ENCODE measurements around the gene GIGYF2.
"Not testable (repeated sequence)": the region's sequence is repeated elsewhere in the genome, so short reads cannot be mapped to it uniquely, and the experiment has no call there.

GIGYF2 gene

DNA sequence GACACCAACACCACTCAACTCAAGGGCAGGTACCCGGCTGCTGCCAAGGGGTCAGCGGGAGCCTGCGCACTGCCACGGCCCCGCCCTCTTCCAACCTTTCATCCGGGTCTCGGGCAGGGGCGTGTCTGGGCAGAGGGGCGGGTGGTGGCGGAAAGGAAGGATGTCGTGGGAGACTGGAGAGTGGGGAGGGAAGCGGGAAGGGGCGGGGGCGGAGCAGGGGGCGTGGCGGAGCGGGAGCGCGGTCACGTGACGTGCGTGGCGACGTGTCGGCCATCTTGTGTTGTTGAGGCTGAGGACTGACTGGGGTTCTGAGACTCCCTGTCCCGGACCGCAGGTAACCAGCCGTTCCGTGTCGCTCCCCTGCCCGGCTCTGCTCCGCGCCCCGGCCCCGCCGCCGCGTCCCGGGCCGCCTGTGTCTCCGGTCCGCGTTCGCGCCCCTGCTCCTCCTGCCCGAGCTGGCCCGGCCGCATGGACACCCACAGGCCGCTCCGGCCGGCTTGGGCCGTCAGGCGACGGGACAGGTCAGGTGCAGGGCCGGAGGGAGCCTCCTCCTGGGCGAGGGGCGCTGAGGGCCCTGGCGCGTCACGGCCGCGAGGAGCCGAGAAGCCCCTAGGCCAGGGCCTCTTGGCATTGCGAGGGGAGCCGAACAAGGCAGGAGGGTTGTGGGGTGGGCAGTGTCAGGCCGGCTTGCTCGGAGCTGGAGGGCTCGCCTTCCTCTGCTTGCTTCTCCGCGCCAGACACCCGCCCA lies at the start of gene GIGYF2:
Gene GIGYF2, plus strand, starts transcription at position 273 of the 748 bp plus-strand sequence. CDS start 37,867 bp downstream, outside the sequence.
- DNase-seq (ENCODE audit: low read depth in 2 of 2) = peak; percentile 93 to 96

- no peak for DNase-seq (ENCODE audit: low read depth in 2 of 2)
Measured at GRCh38 chr2:232649033-232649432, 48.1 kb upstream of the GIGYF2 start.

DNA sequence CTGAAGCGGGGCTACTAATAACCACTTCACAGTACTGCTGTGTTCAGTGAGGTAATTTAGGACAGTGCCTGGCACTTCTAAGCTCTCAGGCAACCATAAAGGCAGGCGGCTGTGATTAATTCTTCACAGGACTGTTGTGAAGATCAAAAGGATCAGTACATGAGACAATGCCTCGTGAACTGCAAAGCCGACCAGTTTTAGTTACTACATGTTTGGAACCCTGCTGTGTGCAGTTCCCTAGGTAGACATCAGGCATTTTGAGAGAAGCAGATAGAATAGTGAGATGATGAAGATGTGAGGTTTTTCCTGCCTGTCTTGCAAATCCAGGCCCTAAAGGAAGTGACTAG lies 44.7 kb upstream of the GIGYF2 start:
- no peak for DNase-seq (ENCODE audit: low read depth in 2 of 2)

DNA sequence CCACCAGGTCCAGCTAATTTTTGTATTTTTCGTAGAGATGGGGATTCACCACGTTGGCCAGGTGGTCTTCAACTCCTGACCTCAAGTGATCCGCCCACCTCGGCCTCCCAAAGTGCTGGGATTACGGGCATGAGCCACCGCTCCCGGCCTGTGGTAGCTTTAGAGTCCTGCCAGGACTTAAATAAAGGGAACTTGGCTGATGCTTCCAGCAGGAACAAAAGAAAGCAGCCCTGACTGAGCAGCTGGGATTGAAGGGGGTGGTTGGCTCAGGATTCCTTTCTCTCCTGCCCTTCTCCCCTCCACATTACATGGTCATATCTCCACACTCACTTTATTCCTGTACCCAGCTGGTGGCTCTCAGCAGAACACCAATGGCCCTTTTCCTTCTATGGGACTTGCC lies 43.7 kb upstream of the GIGYF2 start:
- no peak for DNase-seq (ENCODE audit: low read depth in 2 of 2)

- DNase-seq (ENCODE audit: low read depth in 2 of 2) = no peak
Measured at GRCh38 chr2:232655392-232655791, 41.7 kb upstream of the GIGYF2 start.

DNA sequence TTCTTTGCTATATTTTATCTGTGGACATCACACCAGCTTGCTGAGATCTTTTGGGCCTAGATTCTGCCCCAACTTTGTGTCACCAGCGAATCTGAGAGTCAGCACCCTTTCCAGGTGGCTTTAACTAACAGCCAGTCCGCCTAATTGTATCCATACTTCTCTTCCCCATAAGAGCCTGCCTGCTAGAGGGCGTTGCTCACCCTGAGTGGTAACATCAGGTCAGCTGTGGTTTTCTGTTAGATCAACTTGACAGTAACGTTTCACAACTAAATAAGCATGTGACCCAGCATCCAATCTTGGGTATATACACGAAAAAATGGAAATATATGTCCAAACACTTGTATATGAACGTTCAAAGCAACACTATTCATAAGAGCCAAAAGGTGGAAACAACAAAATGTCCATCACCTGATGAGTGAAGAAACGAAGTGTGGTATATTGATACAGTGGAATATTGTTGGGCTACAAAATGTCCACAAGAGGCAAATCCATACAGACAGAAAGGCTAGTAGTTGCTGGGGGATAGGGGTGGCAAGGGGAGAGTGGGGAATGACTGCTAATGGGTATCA lies 38.8 kb upstream of the GIGYF2 start:
- DNase-seq (ENCODE audit: low read depth in 2 of 2) = no peak

DNA sequence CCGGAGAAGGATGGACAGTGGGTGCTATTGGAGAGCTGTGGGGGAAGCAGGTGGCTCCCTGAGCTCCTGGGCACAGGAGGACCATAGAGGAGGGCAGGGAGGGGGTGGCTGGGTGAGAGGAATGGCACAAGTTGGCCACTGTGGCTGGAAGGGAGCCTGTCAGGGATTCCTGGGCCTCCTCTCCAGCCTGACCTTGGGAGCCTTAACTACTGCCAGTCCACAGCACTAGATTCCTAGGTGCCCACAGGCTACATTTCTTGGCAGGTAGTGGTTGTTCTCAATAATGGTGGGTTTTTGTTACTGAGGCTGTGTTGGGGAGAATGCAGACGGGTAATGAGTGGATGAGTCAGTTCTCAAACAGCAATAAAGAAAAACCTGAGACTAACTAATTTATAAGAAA lies 37.8 kb upstream of the GIGYF2 start:
- no peak for DNase-seq (ENCODE audit: low read depth in 2 of 2)

GRCh38 chr2:232662486-232663260 lies 34.5 kb upstream of the GIGYF2 start:
- DNase-seq (ENCODE audit: low read depth in 2 of 2) = no peak

- no peak for DNase-seq (ENCODE audit: low read depth in 2 of 2)
Measured at GRCh38 chr2:232666051-232666805, 30.9 kb upstream of the GIGYF2 start.

DNA sequence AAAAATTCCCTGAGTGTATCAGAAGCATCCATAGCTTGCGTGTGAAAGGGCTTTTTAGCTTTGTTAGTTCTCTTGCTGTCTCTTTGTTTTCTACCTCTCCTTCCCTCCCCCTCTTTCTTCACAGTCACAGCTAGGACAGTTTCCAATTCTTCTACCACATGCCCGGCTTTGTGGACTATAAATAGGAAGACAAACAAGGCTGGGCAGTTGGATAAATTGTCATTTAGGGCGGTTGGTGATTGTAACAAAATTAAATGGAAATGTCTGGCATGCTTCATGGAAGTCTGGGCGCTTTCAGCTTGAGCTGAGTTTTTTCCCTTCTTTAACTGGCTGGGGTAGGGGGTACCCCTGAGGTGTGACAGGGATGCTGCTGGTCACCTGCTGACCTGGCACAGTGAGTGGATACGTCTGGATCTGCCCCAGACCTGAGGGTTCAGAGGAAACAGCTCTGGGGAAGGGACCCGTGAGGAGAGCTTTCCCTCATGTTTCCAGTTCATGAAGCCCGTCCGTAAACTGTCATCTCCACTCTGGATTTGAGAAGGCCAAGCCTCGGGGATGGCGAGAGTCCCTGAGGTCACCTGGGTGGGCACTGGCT lies 29.0 kb upstream of the GIGYF2 start:
- no peak for DNase-seq (ENCODE audit: low read depth in 2 of 2)

DNA sequence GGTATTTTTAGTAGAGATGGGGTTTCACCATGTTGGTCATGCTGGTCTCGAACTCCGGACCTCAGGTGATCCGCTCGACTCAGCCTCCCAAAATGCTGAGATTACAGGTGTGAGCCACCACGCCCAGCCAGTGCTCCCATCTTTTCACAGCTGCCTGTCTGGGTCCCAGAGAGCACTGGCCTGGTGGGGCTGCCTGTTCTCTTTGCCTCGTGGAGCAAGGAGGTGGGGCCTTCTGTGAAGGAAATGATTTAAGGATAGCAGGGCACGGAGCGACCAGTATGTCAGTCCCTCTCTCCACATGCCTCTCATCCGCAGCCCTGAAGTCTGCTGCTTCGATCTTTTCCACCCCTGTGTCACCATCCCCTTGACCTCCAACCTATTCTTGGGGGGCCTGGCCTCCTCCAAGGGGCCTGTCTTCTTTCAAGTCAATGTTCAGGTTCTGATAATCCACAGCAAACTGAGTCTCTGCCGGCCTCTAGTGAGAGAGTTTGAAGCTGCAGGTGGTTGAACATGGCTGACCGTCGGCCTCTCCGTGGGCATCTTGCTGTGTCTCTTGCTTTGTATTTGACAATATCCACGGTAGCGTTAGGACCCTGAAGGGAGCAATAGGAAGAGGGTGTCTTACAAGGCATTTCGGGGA lies 28.2 kb upstream of the GIGYF2 start:
- no peak for DNase-seq (ENCODE audit: low read depth in 2 of 2)

GRCh38 chr2:232672588-232672987 lies 24.5 kb upstream of the GIGYF2 start:
- no peak for DNase-seq (ENCODE audit: low read depth in 2 of 2)

- DNase-seq (ENCODE audit: low read depth in 2 of 2) = no peak
Measured at GRCh38 chr2:232674491-232674890, 22.6 kb upstream of the GIGYF2 start.

DNA sequence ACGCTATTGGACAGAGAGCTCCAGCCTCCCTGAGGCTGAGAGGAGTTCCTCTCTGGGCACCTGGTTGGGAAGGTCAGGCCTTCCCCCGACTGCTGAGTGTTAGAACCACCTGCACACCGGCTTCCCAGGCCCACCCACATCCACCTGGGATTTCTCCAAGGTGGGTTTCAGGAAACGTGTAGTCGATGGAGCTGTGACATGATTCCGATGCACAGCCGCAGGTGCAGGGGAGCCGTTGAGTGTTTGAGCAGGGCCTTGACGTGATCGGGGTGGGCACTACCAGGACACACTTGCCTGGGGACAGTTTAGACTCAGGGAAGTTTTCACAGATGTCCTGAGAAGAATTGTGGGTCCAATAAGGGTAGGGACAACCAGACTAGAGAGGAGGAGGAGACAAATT lies 21.8 kb upstream of the GIGYF2 start:
- DNase-seq (ENCODE audit: low read depth in 2 of 2) = no peak

- DNase-seq (ENCODE audit: low read depth in 2 of 2) = no peak
Measured at GRCh38 chr2:232680006-232680405, 17.1 kb upstream of the GIGYF2 start.

DNA sequence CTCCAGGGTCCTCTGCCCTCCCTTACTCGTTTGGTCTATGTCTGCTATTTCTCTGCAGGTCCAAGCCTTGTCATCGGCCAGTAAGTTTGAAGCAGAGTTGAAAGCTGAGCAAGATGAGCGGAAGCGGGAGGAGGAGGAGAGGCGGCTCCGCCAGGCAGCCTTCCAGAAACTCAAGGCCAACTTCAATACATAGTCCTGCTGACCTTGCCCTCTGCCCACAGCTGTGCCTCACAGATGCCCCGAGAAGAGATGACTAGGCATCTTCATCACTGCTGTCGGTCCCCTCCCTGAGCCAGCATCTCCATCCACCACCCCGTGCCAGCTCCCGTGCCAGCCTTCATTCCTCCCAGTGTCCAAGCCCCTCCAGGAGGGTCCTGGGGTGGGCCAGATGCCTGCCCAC lies 15.6 kb upstream of the GIGYF2 start:
- DNase-seq (ENCODE audit: low read depth in 2 of 2) = no peak

- DNase-seq (ENCODE audit: low read depth in 2 of 2) = no peak
Measured at GRCh38 chr2:232683368-232683767, 13.8 kb upstream of the GIGYF2 start.

GRCh38 chr2:232685391-232685790 lies 11.7 kb upstream of the GIGYF2 start:
- DNase-seq (ENCODE audit: low read depth in 2 of 2) = not testable (repeated sequence)

DNA sequence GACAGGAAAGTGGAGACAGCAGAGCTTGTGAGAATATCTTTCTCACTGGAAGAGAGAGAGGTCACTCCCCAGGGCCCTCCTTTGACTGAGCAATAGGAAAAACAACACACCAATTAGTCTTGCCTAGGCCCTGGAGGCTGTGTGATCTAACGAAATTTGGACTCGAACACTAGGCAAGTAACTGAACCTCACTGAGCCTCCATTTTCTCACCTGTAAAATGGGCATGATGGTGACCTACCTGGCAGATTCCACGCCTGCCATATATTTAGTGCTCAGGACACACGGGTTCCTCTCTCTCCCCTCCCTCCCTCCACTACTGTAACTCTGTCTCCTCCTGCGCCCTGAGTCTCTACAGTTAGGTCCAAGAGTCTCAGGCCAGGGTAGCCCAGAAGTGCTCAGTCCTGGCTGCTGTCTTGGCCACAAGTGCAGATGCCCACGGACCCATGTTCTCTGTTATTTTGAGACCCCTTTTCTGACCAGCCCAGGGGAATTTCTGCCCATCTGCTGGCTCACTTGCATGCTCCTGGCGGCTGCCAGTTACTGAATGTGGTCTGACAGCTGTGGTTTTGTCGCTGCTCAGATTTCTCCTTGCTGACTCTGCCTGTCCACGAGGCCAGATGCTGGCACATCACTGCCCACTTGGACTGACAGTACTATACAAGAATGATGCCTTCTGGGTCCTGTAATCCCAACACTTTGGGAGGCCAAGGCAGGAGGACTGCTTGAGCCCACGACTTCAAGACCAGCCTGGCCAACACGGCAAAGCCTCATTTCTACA lies 9.6 kb upstream of the GIGYF2 start:
- DNase-seq (ENCODE audit: low read depth in 2 of 2) = no peak

DNA sequence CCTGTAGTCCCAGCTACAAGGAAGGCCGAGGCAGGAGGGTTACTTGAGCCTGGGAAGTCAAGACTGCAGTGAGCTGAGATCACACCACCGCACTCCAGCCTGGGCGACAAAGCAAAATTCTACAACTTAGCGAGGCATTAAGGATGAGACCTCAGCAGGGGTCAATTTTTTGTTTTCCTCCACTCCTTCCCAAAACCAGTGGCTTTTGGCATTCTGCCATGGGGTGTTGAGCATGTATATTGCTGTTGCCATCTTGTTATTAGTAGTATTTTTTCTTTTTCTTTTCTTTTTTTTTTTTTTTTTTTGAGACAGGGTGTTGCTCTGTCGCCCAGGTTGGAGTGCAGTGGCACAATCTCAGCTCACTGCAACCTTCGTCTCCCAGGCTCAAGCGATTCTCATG lies 8.9 kb upstream of the GIGYF2 start:
- no peak for DNase-seq (ENCODE audit: low read depth in 2 of 2)
